H9 (cell line): ENCODE data around the gene STYK1. TPM values are rescaled to one million over a fixed set of nuclear protein-coding genes. Genes with fewer than 3 reads are reported as not detected.

Source experiments
- DNase-seq: peaks from one replicate; pipeline ENCODE4 v3.0.0-alpha.2; 2017
- H2AFZ ChIP-seq: one replicate; pipeline ENCODE4 v1.6.1; 2013; ENCODE audit warnings: mild to moderate bottlenecking, low read length, control low read depth, moderate library complexity
- H2AK5ac ChIP-seq: 2 replicates; pipeline ENCODE4 v1.6.1; 2013; ENCODE audit warnings: low read length, control low read depth, mixed read lengths; ENCODE audit not compliant: insufficient read length
- H2BK120ac ChIP-seq: one replicate; pipeline ENCODE4 v1.6.1; 2013; ENCODE audit warnings: low read depth, mild to moderate bottlenecking, low read length, control low read depth, inconsistent platforms; ENCODE audit not compliant: poor library complexity, severe bottlenecking
- H2BK12ac ChIP-seq: 2 replicates; pipeline ENCODE4 v1.6.1; 2013; ENCODE audit warnings: low read length, control low read depth, mixed read lengths, low read depth; ENCODE audit not compliant: insufficient read length
- H2BK15ac ChIP-seq: 2 replicates; pipeline ENCODE4 v1.6.1; 2013; ENCODE audit warnings: low read depth, low read length, control low read depth
- H2BK20ac ChIP-seq: one replicate; pipeline ENCODE4 v1.6.1; 2013; ENCODE audit warnings: low read depth, mild to moderate bottlenecking, low read length, control low read depth, inconsistent platforms; ENCODE audit not compliant: poor library complexity, severe bottlenecking
- H2BK5ac ChIP-seq: 2 replicates; pipeline ENCODE4 v1.6.1; 2013; ENCODE audit warnings: low read length, control low read depth, mixed read lengths; ENCODE audit not compliant: insufficient read length
- H3K14ac ChIP-seq: 2 replicates; pipeline ENCODE4 v1.6.1; 2013; ENCODE audit warnings: low read length, control low read depth; ENCODE audit not compliant: insufficient read depth
- H3K18ac ChIP-seq: 2 replicates; pipeline ENCODE4 v1.6.1; 2013; ENCODE audit warnings: low read depth, mild to moderate bottlenecking, mixed read lengths, low read length, control low read depth; ENCODE audit not compliant: insufficient read length
- H3K23ac ChIP-seq: 2 replicates; pipeline ENCODE4 v1.6.1; 2013; ENCODE audit warnings: low read length, control low read depth, mixed read lengths, low read depth; ENCODE audit not compliant: insufficient read length
- H3K23me2 ChIP-seq: 2 replicates; pipeline ENCODE4 v1.6.1; 2013; ENCODE audit warnings: low read depth, mild to moderate bottlenecking, mixed read lengths, low read length, control low read depth; ENCODE audit not compliant: insufficient read length, poor library complexity, severe bottlenecking
- H3K27ac ChIP-seq: 2 replicates; pipeline ENCODE4 v1.5.1; 2013; ENCODE audit warnings: low read length, control low read depth, mixed read lengths, low read depth; ENCODE audit not compliant: insufficient read length
- H3K27me3 ChIP-seq: 2 replicates; pipeline ENCODE4 v1.6.1; 2013; ENCODE audit warnings: low read length, control low read depth, inconsistent platforms; ENCODE audit not compliant: insufficient read depth
- H3K4ac ChIP-seq: 2 replicates; pipeline ENCODE4 v1.6.1; 2013; ENCODE audit warnings: low read depth, mild to moderate bottlenecking, control low read depth, inconsistent platforms, low read length, moderate library complexity
- H3K4me1 ChIP-seq: 2 replicates; pipeline ENCODE4 v1.6.1; 2013; ENCODE audit warnings: low read length, control low read depth, inconsistent platforms; ENCODE audit not compliant: insufficient read depth
- H3K4me2 ChIP-seq: 2 replicates; pipeline ENCODE4 v1.6.1; 2013; ENCODE audit warnings: low read length, control low read depth, mixed read lengths; ENCODE audit not compliant: insufficient read length, insufficient read depth
- H3K56ac ChIP-seq: 2 replicates; pipeline ENCODE4 v1.6.1; 2013; ENCODE audit warnings: low read depth, mild to moderate bottlenecking, mixed read lengths, low read length, control low read depth; ENCODE audit not compliant: insufficient read length
- H3K79me1 ChIP-seq: 2 replicates; pipeline ENCODE4 v1.6.1; 2013; ENCODE audit warnings: low read depth, mild to moderate bottlenecking, moderate library complexity, low read length, control low read depth, inconsistent platforms; ENCODE audit not compliant: insufficient read depth, poor library complexity, severe bottlenecking
- H3K79me2 ChIP-seq: 2 replicates; pipeline ENCODE4 v1.6.1; 2013; ENCODE audit warnings: low read length, control low read depth, inconsistent platforms; ENCODE audit not compliant: insufficient read depth
- H3K9ac ChIP-seq: 2 replicates; pipeline ENCODE4 v1.6.1; 2013; ENCODE audit warnings: low read length, control low read depth, mixed read lengths; ENCODE audit not compliant: insufficient read length; ENCODE audit errors: extremely low read depth
- H3K9me3 ChIP-seq: one replicate; pipeline ENCODE4 v1.6.1; 2013; ENCODE audit warnings: low read depth, low read length, inconsistent platforms; ENCODE audit not compliant: control insufficient read depth
- H3T11ph ChIP-seq: one replicate; pipeline ENCODE4 v1.6.1; 2013; ENCODE audit warnings: mild to moderate bottlenecking, low read length, control low read depth, inconsistent platforms
- H4K20me1 ChIP-seq: one replicate; pipeline ENCODE4 v1.6.1; 2013; ENCODE audit not compliant: control insufficient read depth, insufficient read length, insufficient read depth
- H4K5ac ChIP-seq: 2 replicates; pipeline ENCODE4 v1.6.1; 2013; ENCODE audit warnings: low read depth, mild to moderate bottlenecking, mixed read lengths, low read length, control low read depth; ENCODE audit not compliant: insufficient read length
- H4K8ac ChIP-seq: replicated peaks from 2 replicates; pipeline ENCODE4 v1.6.1; 2013; ENCODE audit warnings: low read length, control low read depth, mixed read lengths, low read depth; ENCODE audit not compliant: insufficient read length
- H4K91ac ChIP-seq: 2 replicates; pipeline ENCODE4 v1.6.1; 2013; ENCODE audit warnings: low read depth, mild to moderate bottlenecking, moderate library complexity, mixed read lengths, low read length, control low read depth; ENCODE audit not compliant: insufficient read length
- H3K27ac Mint-ChIP-seq, 3 experiments: 2 replicates in 2 of 3; 3 replicates in 1 of 3; pipeline ENCODE4 v1.8.0; 2020 to 2021; ENCODE audit warnings: mixed read lengths in 3 of 3, mild to moderate bottlenecking in 1 of 3, moderate library complexity in 1 of 3
- H3K27me3 Mint-ChIP-seq: 2 replicates; pipeline ENCODE4 v1.8.0; 2021; ENCODE audit warnings: low read depth, mild to moderate bottlenecking, moderate library complexity, mixed read lengths
- H3K36me3 Mint-ChIP-seq, 3 experiments: 2 replicates in 2 of 3; 3 replicates in 1 of 3; pipeline ENCODE4 v1.8.0; 2020 to 2021; ENCODE audit warnings: low read depth in 3 of 3, mixed read lengths in 3 of 3; ENCODE audit not compliant: insufficient read depth in 1 of 3
- H3K4me1 Mint-ChIP-seq, 2 experiments: 2 replicates each; pipeline ENCODE4 v1.8.0; 2020; ENCODE audit warnings: mixed read lengths in 2 of 2
- H3K4me3 Mint-ChIP-seq, 2 experiments: 2 replicates in 1 of 2; 3 replicates in 1 of 2; pipeline ENCODE4 v1.8.0; 2020 to 2021; ENCODE audit warnings: mild to moderate bottlenecking in 2 of 2, mixed read lengths in 2 of 2, moderate library complexity in 1 of 2
- H3K9me3 Mint-ChIP-seq, 2 experiments: 2 replicates in 1 of 2; 3 replicates in 1 of 2; pipeline ENCODE4 v1.8.0; 2020; ENCODE audit warnings: mild to moderate bottlenecking in 2 of 2, mixed read lengths in 2 of 2, moderate library complexity in 1 of 2
- CTCF ChIP-seq: fragments of 200-600 bp; sonication (generic); conservative IDR thresholded peaks from 3 replicates; pipeline ENCODE4 v1.8.0; 2021; ENCODE audit warnings: antibody characterized with exemption, mild to moderate bottlenecking
- WGBS: extraction: QIAGEN DNeasy Blood & Tissue Kit; methylation state at CpG from one replicate; pipeline ENCODE4 v1.1.7; 2013; ENCODE audit warnings: missing lambda C conversion rate, low lambda C conversion rate, mixed read lengths; ENCODE audit not compliant: insufficient read length; ENCODE audit errors: extremely low coverage; 5-methylcytosine and 5-hydroxymethylcytosine counted together
- total RNA-seq: library from RNA; stranded (reverse); gene quantifications from 2 replicates; pipeline ENCODE4 v1.2.1, GENCODE V29; 2021

STYK1 gene
- total RNA-seq, 1 experiment from 2014 or later: 0.37 TPM

DNA sequence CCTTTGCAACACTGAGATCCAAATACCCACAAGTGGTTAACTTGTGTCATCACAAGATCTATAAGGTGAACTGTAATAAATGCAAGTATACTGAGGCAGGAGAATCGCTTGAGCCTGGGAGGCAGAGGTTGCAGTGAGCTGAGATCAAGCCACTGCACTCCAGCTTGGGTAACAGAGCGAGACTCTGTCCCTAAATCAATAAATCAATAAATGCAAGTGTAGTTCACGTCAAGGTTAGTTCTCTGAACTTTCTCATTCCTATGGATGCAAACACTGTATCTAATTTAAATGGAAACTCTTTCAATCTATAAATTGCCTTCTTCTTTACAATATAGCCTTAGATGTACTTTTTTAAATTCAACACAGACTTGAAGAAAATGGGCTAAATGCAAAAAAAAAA is 63.7 kb downstream of the STYK1 start:
- Histone ChIP-seq H2AK5ac (no peak overlapping the region), H2BK15ac (no peak overlapping the region), H2BK12ac (no peak overlapping the region), H3K14ac (no peak overlapping the region), H2BK120ac (no peak overlapping the region), H4K91ac (no peak overlapping the region), H3K56ac (no peak overlapping the region), H3K9ac (no peak overlapping the region), H4K8ac (no peak overlapping the region), H3K23me2 (peaks cover 4% of the 10 kb centered on the region), H3K18ac (no peak overlapping the region), H2AFZ (no peak overlapping the region), H4K5ac (no peak overlapping the region), H4K20me1 (no peaks in the 10 kb centered on the region), H3T11ph (no peak overlapping the region), H3K4ac (no peak overlapping the region), H3K79me1 (no peaks in the 10 kb centered on the region), H2BK20ac (no peak overlapping the region), H3K4me2 (no peak overlapping the region), H3K27me3 (no peaks in the 10 kb centered on the region), H3K79me2 (peaks cover 11% of the 10 kb centered on the region; the same call in 1 of the 2 replicates), H3K4me1 (no peaks in the 10 kb centered on the region), H3K9me3 (no peaks in the 10 kb centered on the region), H2BK5ac (no peak overlapping the region), H3K23ac (no peak overlapping the region), H3K27ac (no peak overlapping the region)
- Mint-ChIP-seq H3K27me3 (peaks cover 2% of the 10 kb centered on the region; the same call in 1 of the 2 replicates), H3K9me3 (peaks cover 0 to 3% of the 10 kb centered on the region in 2 experiments; a peak in 2 of 5 replicates), H3K4me1 (peaks cover 15 to 18% of the 10 kb centered on the region in 2 experiments), H3K4me3 (no peak overlapping the region), H3K36me3 (peaks cover 8 to 59% (median 55%) of the 10 kb centered on the region in 3 experiments; a peak in 6 of 7 replicates), H3K27ac (no peak overlapping the region)
- WGBS: no CpG with 5 or more reads among the region's 3 CpGs
- no peak for DNase-seq
- no peak for TF ChIP-seq CTCF
